Measurements from ENCODE around the gene TNRC6B. TPM values are rescaled to one million over a fixed set of nuclear protein-coding genes. Genes with fewer than 3 reads are reported as not detected.

The TNRC6B gene
- polyA plus RNA-seq, 1 donor (not counting 4 experiments of a cell fraction or from before 2014, with no cell fraction given), result 5.6 TPM

DNA sequence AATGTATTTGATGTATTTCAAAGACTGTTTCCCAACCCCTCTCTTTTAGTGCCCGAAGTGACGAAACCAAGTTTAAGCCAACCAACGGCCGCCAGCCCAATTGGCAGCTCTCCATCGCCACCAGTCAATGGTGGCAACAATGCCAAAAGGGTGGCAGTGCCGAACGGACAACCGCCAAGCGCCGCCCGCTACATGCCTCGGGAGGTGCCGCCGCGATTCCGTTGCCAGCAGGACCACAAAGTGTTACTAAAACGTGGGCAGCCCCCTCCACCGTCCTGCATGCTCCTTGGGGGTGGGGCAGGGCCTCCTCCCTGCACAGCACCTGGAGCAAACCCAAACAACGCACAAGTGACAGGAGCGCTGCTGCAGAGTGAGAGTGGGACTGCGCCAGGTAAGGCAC is 84.1 kb downstream of the TNRC6B start:
- H3K79me2 ChIP-seq (ENCODE audit: control insufficient read depth, insufficient read depth, low read length), result peaks cover 11% of the 10 kb centered on the region
- TF ChIP-seq EZH2 (IDR thresholded peaks at IDR 0.05; ENCODE audit: low read length), result no peak
- no peak for TF ChIP-seq CTCF (optimal IDR thresholded peaks at IDR 0.05 in 1 of 3, IDR thresholded peaks at IDR 0.05 in 1 of 3, conservative IDR thresholded peaks at IDR 0.05 in 1 of 3; ENCODE audit: extremely low read depth in 1 of 3, insufficient read depth in 2 of 3, low read length in 3 of 3)
- H3K9ac ChIP-seq (ENCODE audit: control insufficient read depth, extremely low read depth, insufficient read depth, low read length), result no peak overlapping the region
- no peaks in the 10 kb centered on the region for H4K20me1 ChIP-seq (ENCODE audit: control insufficient read depth, extremely low read depth, insufficient read depth, low read length)
- peaks cover 3% of the 10 kb centered on the region for H3K9me1 ChIP-seq (ENCODE audit: control insufficient read depth, extremely low read depth, insufficient read depth, low read length)
- dilution Hi-C loops (cut with MboI; ENCODE audit: extremely low pct_ligation_motif_present, low sequenced_read_pairs), result no loop called here
- no peak overlapping the region for H3K4me3 ChIP-seq (ENCODE audit: control insufficient read depth in 2 of 3, extremely low read depth in 1 of 3, insufficient read depth in 2 of 3, low read depth in 1 of 3, low read length in 3 of 3)
- H3K27ac ChIP-seq (ENCODE audit: control insufficient read depth, insufficient read depth, low read length), result no peak overlapping the region
- H3K36me3 ChIP-seq (ENCODE audit: control insufficient read depth in 2 of 2, extremely low read depth in 1 of 2, insufficient read depth in 2 of 2, low read length in 2 of 2), result peaks cover 8 to 18% of the 10 kb centered on the region in 2 experiments
- FAIRE-seq (no peak), DNase-seq (ENCODE audit: low read depth, low spot score) (no peak)
- no peak overlapping the region for H3K4me2 ChIP-seq (ENCODE audit: control insufficient read depth, extremely low read depth, insufficient read depth, low read depth, low read length)
- H3K4me1 ChIP-seq (ENCODE audit: control insufficient read depth, extremely low read depth, insufficient read depth, low read length), result peaks cover 22% of the 10 kb centered on the region
- no peaks in the 10 kb centered on the region for H3K9me3 ChIP-seq (ENCODE audit: control insufficient read depth, low read depth, low read length)
- H3K27me3 ChIP-seq (ENCODE audit: control insufficient read depth, extremely low read depth, insufficient read depth, low read length), result no peaks in the 10 kb centered on the region
- no peak overlapping the region for H2AFZ ChIP-seq (ENCODE audit: control insufficient read depth, low read length)

- H3K9me1 ChIP-seq (ENCODE audit: control insufficient read depth, extremely low read depth, insufficient read depth, low read length), result peaks cover 3% of the 10 kb centered on the region
- H3K27me3 ChIP-seq (ENCODE audit: control insufficient read depth, extremely low read depth, insufficient read depth, low read length), result no peaks in the 10 kb centered on the region
- H3K9me3 ChIP-seq (ENCODE audit: control insufficient read depth, low read depth, low read length), result no peaks in the 10 kb centered on the region
- H3K36me3 ChIP-seq (ENCODE audit: control insufficient read depth in 2 of 2, extremely low read depth in 1 of 2, insufficient read depth in 2 of 2, low read length in 2 of 2), result peaks cover 8 to 18% of the 10 kb centered on the region in 2 experiments
- H3K4me2 ChIP-seq (ENCODE audit: control insufficient read depth, extremely low read depth, insufficient read depth, low read depth, low read length), result no peak overlapping the region
- dilution Hi-C loops (cut with MboI; ENCODE audit: extremely low pct_ligation_motif_present, low sequenced_read_pairs), result no loop called here
- peaks cover 16% of the 10 kb centered on the region for H3K4me1 ChIP-seq (ENCODE audit: control insufficient read depth, extremely low read depth, insufficient read depth, low read length)
- no peak overlapping the region for H3K27ac ChIP-seq (ENCODE audit: control insufficient read depth, insufficient read depth, low read length)
- DNase-seq (ENCODE audit: low read depth, low spot score) (no peak), FAIRE-seq (no peak)
- no peak overlapping the region for H2AFZ ChIP-seq (ENCODE audit: control insufficient read depth, low read length)
- no peak for TF ChIP-seq CTCF (optimal IDR thresholded peaks at IDR 0.05 in 1 of 3, IDR thresholded peaks at IDR 0.05 in 1 of 3, conservative IDR thresholded peaks at IDR 0.05 in 1 of 3; ENCODE audit: extremely low read depth in 1 of 3, insufficient read depth in 2 of 3, low read length in 3 of 3)
- no peak for TF ChIP-seq EZH2 (IDR thresholded peaks at IDR 0.05; ENCODE audit: low read length)
- H3K79me2 ChIP-seq (ENCODE audit: control insufficient read depth, insufficient read depth, low read length), result peaks cover 11% of the 10 kb centered on the region
- H4K20me1 ChIP-seq (ENCODE audit: control insufficient read depth, extremely low read depth, insufficient read depth, low read length), result no peaks in the 10 kb centered on the region
- H3K4me3 ChIP-seq (ENCODE audit: control insufficient read depth in 2 of 3, extremely low read depth in 1 of 3, insufficient read depth in 2 of 3, low read depth in 1 of 3, low read length in 3 of 3), result no peak overlapping the region
- no peak overlapping the region for H3K9ac ChIP-seq (ENCODE audit: control insufficient read depth, extremely low read depth, insufficient read depth, low read length)
These were observed 85.5 kb downstream of the TNRC6B start for GRCh38 chr22:40263191-40263590.

All from keratinocyte (primary cell).